Measurements from ENCODE around the gene IDH3B. TPM values are rescaled to one million over a fixed set of nuclear protein-coding genes. Genes with fewer than 3 reads are reported as not detected.
A peak's percentile ranks its signal among the peaks of the same experiment; 100 is the strongest.

IDH3B gene
- total and polyA plus RNA-seq, 2 donors (not counting 1 experiment from before 2014, with no cell fraction given), result 77.0 to 98.2 TPM

GRCh38 chr20:2651772-2652723 lies 12.0 kb downstream of the IDH3B start, which contains the start of gene NOP56:
TSS of gene NOP56 (plus strand) at chr20:2652632. CDS start at chr20:2652661, 29 bp downstream.
- DNase-seq (ENCODE audit: low read depth in 2 of 2), result peak; percentile 87 to 91
- Histone ChIP-seq H3K27me3 (ENCODE audit: control insufficient read depth, insufficient read depth, low read length) (no peaks in the 10 kb centered on the region), H3K36me3 (ENCODE audit: control insufficient read depth, insufficient read depth, low read length) (peaks cover 27% of the 10 kb centered on the region), H3K9ac (ENCODE audit: insufficient read depth, low read length) (peak within 1 kb of the TSS; percentile 86), H3K27ac (ENCODE audit: insufficient read depth, low read length) (peak within 1 kb of the TSS; percentile 80), H3K4me2 (ENCODE audit: extremely low read depth, insufficient read depth, low read length) (peak within 1 kb of the TSS; percentile 89), H4K20me1 (ENCODE audit: control insufficient read depth, extremely low read depth, insufficient read depth, low read length) (peaks cover 4% of the 10 kb centered on the region), H3K79me2 (ENCODE audit: control insufficient read depth, insufficient read depth, low read length) (peaks cover 42% of the 10 kb centered on the region), H3K9me3 (ENCODE audit: control insufficient read depth, insufficient read depth, low read depth, low read length) (no peaks in the 10 kb centered on the region), H2AFZ (ENCODE audit: low read length) (peak within 1 kb of the TSS; percentile 75), H3K4me3 (replicated peaks in 1 of 4; ENCODE audit: control extremely low read depth in 1 of 4, insufficient read depth in 1 of 4, low read depth in 3 of 4, low read length in 4 of 4) (peak within 1 kb of the TSS; percentile 74 to 100 (median 95)), H3K4me1 (ENCODE audit: control insufficient read depth, extremely low read depth, insufficient read depth, low read length) (peaks cover 8% of the 10 kb centered on the region)
- TF ChIP-seq, protein P1, sequence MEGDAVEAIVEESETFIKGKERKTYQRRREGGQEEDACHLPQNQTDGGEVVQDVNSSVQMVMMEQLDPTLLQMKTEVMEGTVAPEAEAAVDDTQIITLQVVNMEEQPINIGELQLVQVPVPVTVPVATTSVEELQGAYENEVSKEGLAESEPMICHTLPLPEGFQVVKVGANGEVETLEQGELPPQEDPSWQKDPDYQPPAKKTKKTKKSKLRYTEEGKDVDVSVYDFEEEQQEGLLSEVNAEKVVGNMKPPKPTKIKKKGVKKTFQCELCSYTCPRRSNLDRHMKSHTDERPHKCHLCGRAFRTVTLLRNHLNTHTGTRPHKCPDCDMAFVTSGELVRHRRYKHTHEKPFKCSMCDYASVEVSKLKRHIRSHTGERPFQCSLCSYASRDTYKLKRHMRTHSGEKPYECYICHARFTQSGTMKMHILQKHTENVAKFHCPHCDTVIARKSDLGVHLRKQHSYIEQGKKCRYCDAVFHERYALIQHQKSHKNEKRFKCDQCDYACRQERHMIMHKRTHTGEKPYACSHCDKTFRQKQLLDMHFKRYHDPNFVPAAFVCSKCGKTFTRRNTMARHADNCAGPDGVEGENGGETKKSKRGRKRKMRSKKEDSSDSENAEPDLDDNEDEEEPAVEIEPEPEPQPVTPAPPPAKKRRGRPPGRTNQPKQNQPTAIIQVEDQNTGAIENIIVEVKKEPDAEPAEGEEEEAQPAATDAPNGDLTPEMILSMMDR (conservative IDR thresholded peaks at IDR 0.05 in 1 of 2, IDR thresholded peaks at IDR 0.05 in 1 of 2; ENCODE audit: low read depth in 1 of 2, low read length in 2 of 2), result no peak
- no peak for TF ChIP-seq EZH2 (IDR thresholded peaks at IDR 0.05; ENCODE audit: low read length, missing control alignments)

GRCh38 chr20:2643708-2644107 lies 20.3 kb downstream of the IDH3B start:
- Histone ChIP-seq H3K4me1 (ENCODE audit: control insufficient read depth, extremely low read depth, insufficient read depth, low read length) (no peaks in the 10 kb centered on the region), H3K27me3 (ENCODE audit: control insufficient read depth, insufficient read depth, low read length) (no peaks in the 10 kb centered on the region), H2AFZ (ENCODE audit: low read length) (no peak overlapping the region), H4K20me1 (ENCODE audit: control insufficient read depth, extremely low read depth, insufficient read depth, low read length) (no peaks in the 10 kb centered on the region), H3K4me3 (replicated peaks in 1 of 4; ENCODE audit: control extremely low read depth in 1 of 4, insufficient read depth in 1 of 4, low read depth in 3 of 4, low read length in 4 of 4) (no peak overlapping the region), H3K4me2 (ENCODE audit: extremely low read depth, insufficient read depth, low read length) (no peak overlapping the region), H3K27ac (ENCODE audit: insufficient read depth, low read length) (no peak overlapping the region), H3K9ac (ENCODE audit: insufficient read depth, low read length) (no peak overlapping the region), H3K9me3 (ENCODE audit: control insufficient read depth, insufficient read depth, low read depth, low read length) (no peaks in the 10 kb centered on the region), H3K36me3 (ENCODE audit: control insufficient read depth, insufficient read depth, low read length) (no peaks in the 10 kb centered on the region), H3K79me2 (ENCODE audit: control insufficient read depth, insufficient read depth, low read length) (no peaks in the 10 kb centered on the region)
- DNase-seq (ENCODE audit: low read depth in 2 of 2), result no peak
- TF ChIP-seq EZH2 (IDR thresholded peaks at IDR 0.05; ENCODE audit: low read length, missing control alignments), result no peak
- TF ChIP-seq, protein P1 (conservative IDR thresholded peaks at IDR 0.05 in 1 of 2, IDR thresholded peaks at IDR 0.05 in 1 of 2; ENCODE audit: low read depth in 1 of 2, low read length in 2 of 2), result no peak

DNA sequence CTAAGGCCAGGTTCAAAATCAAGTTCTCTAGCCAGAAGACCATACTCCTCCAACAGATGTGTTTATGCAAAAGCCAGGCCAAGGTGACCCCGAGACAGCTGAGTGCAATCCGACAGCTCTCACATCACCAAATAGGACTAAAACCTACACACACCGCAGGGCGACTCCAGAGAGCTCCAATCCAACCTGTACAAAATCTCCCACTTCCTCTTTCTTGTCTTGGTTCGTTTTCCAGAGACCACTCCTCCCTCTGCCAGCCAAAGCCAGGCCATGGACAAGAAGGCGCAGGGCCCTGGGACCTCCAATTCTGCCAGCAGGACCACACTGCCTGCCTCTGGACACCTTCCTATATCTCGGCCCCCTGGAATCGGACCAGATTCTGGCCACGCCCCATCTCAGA lies 23.1 kb downstream of the IDH3B start:
- no peaks in the 10 kb centered on the region for H3K27me3 ChIP-seq (ENCODE audit: control insufficient read depth, insufficient read depth, low read length)
- TF ChIP-seq, protein P1 (conservative IDR thresholded peaks at IDR 0.05 in 1 of 2, IDR thresholded peaks at IDR 0.05 in 1 of 2; ENCODE audit: low read depth in 1 of 2, low read length in 2 of 2), result no peak
- no peak for TF ChIP-seq EZH2 (IDR thresholded peaks at IDR 0.05; ENCODE audit: low read length, missing control alignments)
- DNase-seq (ENCODE audit: low read depth in 2 of 2), result no peak

More for the DNA sequence above, 23.1 kb downstream of the IDH3B start:
- no peaks in the 10 kb centered on the region for H3K79me2 ChIP-seq (ENCODE audit: control insufficient read depth, insufficient read depth, low read length)
- H3K36me3 ChIP-seq (ENCODE audit: control insufficient read depth, insufficient read depth, low read length), result no peaks in the 10 kb centered on the region
- H3K4me1 ChIP-seq (ENCODE audit: control insufficient read depth, extremely low read depth, insufficient read depth, low read length), result no peaks in the 10 kb centered on the region
- H3K27ac ChIP-seq (ENCODE audit: insufficient read depth, low read length), result no peak overlapping the region
- no peaks in the 10 kb centered on the region for H4K20me1 ChIP-seq (ENCODE audit: control insufficient read depth, extremely low read depth, insufficient read depth, low read length)
- no peak overlapping the region for H2AFZ ChIP-seq (ENCODE audit: low read length)
- H3K4me3 ChIP-seq (replicated peaks in 1 of 4; ENCODE audit: control extremely low read depth in 1 of 4, insufficient read depth in 1 of 4, low read depth in 3 of 4, low read length in 4 of 4), result no peak overlapping the region
- no peak overlapping the region for H3K9ac ChIP-seq (ENCODE audit: insufficient read depth, low read length)
- H3K4me2 ChIP-seq (ENCODE audit: extremely low read depth, insufficient read depth, low read length), result no peak overlapping the region
- no peaks in the 10 kb centered on the region for H3K9me3 ChIP-seq (ENCODE audit: control insufficient read depth, insufficient read depth, low read depth, low read length)

Measured in fibroblast of lung (primary cell).